Stimulated activated naive CD4-positive, alpha-beta T cell (primary cell): ENCODE results near the gene SFXN3.

Experiments
- DNase-seq, 6 experiments: peaks; one replicate each; lab custom pipeline; 2025; lab: John Stamatoyannopoulos, UW

The SFXN3 gene

GRCh38 chr10:101031128-101031795 is at the start of gene SFXN3, which contains the start of gene PDZD7:
Gene SFXN3 (plus strand): TSS chr10:101031234. CDS start chr10:101034695, 3,461 bp downstream.
Gene PDZD7 (minus strand): TSS chr10:101031129. CDS start chr10:101030219, 910 bp downstream.
- peak; percentile 92 to 95 (median 94) for DNase-seq

GRCh38 chr10:100982916-100983830 is 47.9 kb upstream of the SFXN3 start:
- DNase-seq = no peak

- no peak for DNase-seq
Observed at GRCh38 chr10:100983868-100984671, 47.0 kb upstream of the SFXN3 start.

GRCh38 chr10:100984672-100985177 is 46.3 kb upstream of the SFXN3 start:
- no peak for DNase-seq

- DNase-seq = no peak
Observed at GRCh38 chr10:100985336-100985735, 45.7 kb upstream of the SFXN3 start.

- no peak for DNase-seq
Observed at GRCh38 chr10:100986623-100986951, 44.4 kb upstream of the SFXN3 start.

GRCh38 chr10:100986952-100987684 is 43.9 kb upstream of the SFXN3 start, which contains the start of the genes MRPL43 and TWNK:
Gene MRPL43 (minus strand): TSS chr10:100987497. CDS start chr10:100987443, 54 bp downstream.
Gene TWNK (plus strand): TSS chr10:100987543. CDS start chr10:100988211, 668 bp downstream.
- peak; percentile 65 to 87 (median 80) for DNase-seq

- no peak for DNase-seq
Observed at GRCh38 chr10:100987685-100988049, 43.4 kb upstream of the SFXN3 start.

- DNase-seq = no peak
Observed at GRCh38 chr10:100988166-100988565, 42.9 kb upstream of the SFXN3 start.

- no peak for DNase-seq
Observed at GRCh38 chr10:100989088-100989487, 41.9 kb upstream of the SFXN3 start.

GRCh38 chr10:100993986-100994708 is 36.9 kb upstream of the SFXN3 start:
- DNase-seq = no peak

GRCh38 chr10:100995181-100995580 is 35.9 kb upstream of the SFXN3 start:
- DNase-seq = no peak

- DNase-seq = peak in 4 of 6 experiments; percentile 42 to 75 (median 50)
Observed at GRCh38 chr10:100996678-100997359, 34.2 kb upstream of the SFXN3 start.

- peak; percentile 62 to 85 (median 68) for DNase-seq
Observed at GRCh38 chr10:100997360-100998182, 33.5 kb upstream of the SFXN3 start.

- DNase-seq = peak; percentile 51 to 81 (median 66)
Observed at GRCh38 chr10:100998183-100998990, 32.6 kb upstream of the SFXN3 start.

GRCh38 chr10:100998991-100999741 is 31.9 kb upstream of the SFXN3 start:
- peak; percentile 54 to 87 (median 74) for DNase-seq

- no peak for DNase-seq
Observed at GRCh38 chr10:100999742-101000126, 31.3 kb upstream of the SFXN3 start, which contains the start of gene LZTS2. Gene LZTS2 (plus strand): TSS chr10:100999808. CDS start chr10:101002539, 2,731 bp downstream.
